Stimulated activated CD4-positive, alpha-beta T cell treated with anti-CD3 and anti-CD28 coated beads, TNF-alpha, amount 100 ng/mL, for 4 hours (primary cell): ENCODE data around the gene KPNA6.
A peak's percentile ranks its signal among the peaks of the same experiment; 100 is the strongest.
"Not testable (repeated sequence)": the region's sequence is repeated elsewhere in the genome, so short reads cannot be mapped to it uniquely, and the experiment has no call there.

Experiments used
- DNase-seq, 3 experiments: peaks; one replicate each; pipeline ENCODE4 v3.0.0-alpha.2; 2020; ENCODE audit warnings: low read depth in 3 of 3

The KPNA6 gene

GRCh38 chr1:32142446-32143301 lies 34.8 kb downstream of the KPNA6 start:
- no peak for DNase-seq

GRCh38 chr1:32143302-32143695 lies 35.4 kb downstream of the KPNA6 start:
- DNase-seq: not testable (repeated sequence)

GRCh38 chr1:32144033-32144432 lies 36.2 kb downstream of the KPNA6 start:
- no peak for DNase-seq

GRCh38 chr1:32147799-32148198 lies 39.9 kb downstream of the KPNA6 start:
- not testable (repeated sequence) for DNase-seq

- no peak for DNase-seq
Measured at GRCh38 chr1:32150847-32151246, 43.0 kb downstream of the KPNA6 start.

- DNase-seq: no peak
Measured at GRCh38 chr1:32151319-32151787, 43.5 kb downstream of the KPNA6 start.

- no peak for DNase-seq
Measured at GRCh38 chr1:32159189-32159588, 51.3 kb downstream of the KPNA6 start.

GRCh38 chr1:32163405-32163804 lies 55.5 kb downstream of the KPNA6 start:
- DNase-seq: no peak

- DNase-seq: not testable (repeated sequence)
Measured at GRCh38 chr1:32165633-32166032, 57.8 kb downstream of the KPNA6 start.

GRCh38 chr1:32170991-32171390 lies 63.1 kb downstream of the KPNA6 start:
- no peak for DNase-seq

- DNase-seq: no peak
Measured at GRCh38 chr1:32172621-32173245, 64.9 kb downstream of the KPNA6 start.

GRCh38 chr1:32178380-32179192 lies 70.7 kb downstream of the KPNA6 start:
- DNase-seq: no peak

- no peak for DNase-seq
Measured at GRCh38 chr1:32179193-32179442, 71.3 kb downstream of the KPNA6 start.

GRCh38 chr1:32179443-32180185 lies 71.8 kb downstream of the KPNA6 start, which contains the start of gene TXLNA:
TSS of gene TXLNA (plus strand) at chr1:32179675. CDS start at chr1:32180346, 671 bp downstream.
- peak; percentile 82 to 87 (median 84) for DNase-seq

- DNase-seq: no peak
Measured at GRCh38 chr1:32180186-32181060, 72.6 kb downstream of the KPNA6 start.

- DNase-seq: no peak
Measured at GRCh38 chr1:32181065-32181464, 73.2 kb downstream of the KPNA6 start.

- DNase-seq: no peak
Measured at GRCh38 chr1:32181563-32181962, 73.7 kb downstream of the KPNA6 start.

- no peak for DNase-seq
Measured at GRCh38 chr1:32182060-32182459, 74.2 kb downstream of the KPNA6 start.

GRCh38 chr1:32184650-32185049 lies 76.8 kb downstream of the KPNA6 start:
- DNase-seq: no peak

GRCh38 chr1:32186077-32186476 lies 78.2 kb downstream of the KPNA6 start:
- no peak for DNase-seq

GRCh38 chr1:32186491-32186890 lies 78.6 kb downstream of the KPNA6 start:
- DNase-seq: no peak
